KMS-11 (cell line): Measurements from ENCODE around the gene GRM8.

Experiments
- H2AFZ ChIP-seq: fragments of 200-600 bp; sonication (generic); 2 replicates; pipeline ENCODE4 v1.6.1; 2016; ENCODE audit warnings: antibody characterized with exemption, mixed run types, low read depth
- H3K27ac ChIP-seq: fragments of 200-600 bp; sonication (generic); 2 replicates; pipeline ENCODE4 v1.6.1; 2016; ENCODE audit warnings: mild to moderate bottlenecking, mixed run types
- H3K27me3 ChIP-seq: fragments of 200-600 bp; sonication (generic); 2 replicates; pipeline ENCODE4 v1.6.1; 2017; ENCODE audit warnings: mild to moderate bottlenecking, low read depth, mixed run types, moderate library complexity; ENCODE audit not compliant: insufficient read depth
- H3K36me3 ChIP-seq: fragments of 200-600 bp; sonication (generic); 2 replicates; pipeline ENCODE4 v1.6.1; 2017; ENCODE audit warnings: mild to moderate bottlenecking, mixed run types; ENCODE audit not compliant: insufficient read depth
- H3K4me1 ChIP-seq: fragments of 200-600 bp; sonication (generic); 2 replicates; pipeline ENCODE4 v1.6.1; 2016; ENCODE audit warnings: mild to moderate bottlenecking, low read depth, mixed run types; ENCODE audit not compliant: poor library complexity, severe bottlenecking
- H3K4me2 ChIP-seq: fragments of 200-600 bp; sonication (generic); 2 replicates; pipeline ENCODE4 v1.7.0; 2016; ENCODE audit warnings: mild to moderate bottlenecking, mixed run types
- H3K4me3 ChIP-seq: fragments of 200-600 bp; sonication (generic); IDR thresholded peaks from 2 replicates; pipeline ENCODE4 v1.6.1; 2017; ENCODE audit warnings: low read depth, low read length, mixed read lengths; ENCODE audit not compliant: insufficient read depth
- H3K79me2 ChIP-seq: fragments of 200-600 bp; sonication (generic); 2 replicates; pipeline ENCODE4 v1.6.1; 2016; ENCODE audit warnings: low read depth, mixed run types; ENCODE audit not compliant: insufficient read depth
- H3K9ac ChIP-seq: fragments of 200-600 bp; sonication (generic); 2 replicates; pipeline ENCODE4 v1.6.1; 2016; ENCODE audit warnings: mild to moderate bottlenecking, mixed run types
- H4K20me1 ChIP-seq: fragments of 200-600 bp; sonication (generic); 2 replicates; pipeline ENCODE4 v1.6.1; 2016; ENCODE audit warnings: mild to moderate bottlenecking, mixed run types; ENCODE audit not compliant: insufficient read depth
- CTCF ChIP-seq: fragments of 200-600 bp; sonication (generic); conservative IDR thresholded peaks from 2 replicates; pipeline ENCODE4 v1.6.1; 2017; ENCODE audit warnings: low read depth, mild to moderate bottlenecking, antibody characterized with exemption, low read length, moderate library complexity, mixed read lengths

GRM8 gene

DNA sequence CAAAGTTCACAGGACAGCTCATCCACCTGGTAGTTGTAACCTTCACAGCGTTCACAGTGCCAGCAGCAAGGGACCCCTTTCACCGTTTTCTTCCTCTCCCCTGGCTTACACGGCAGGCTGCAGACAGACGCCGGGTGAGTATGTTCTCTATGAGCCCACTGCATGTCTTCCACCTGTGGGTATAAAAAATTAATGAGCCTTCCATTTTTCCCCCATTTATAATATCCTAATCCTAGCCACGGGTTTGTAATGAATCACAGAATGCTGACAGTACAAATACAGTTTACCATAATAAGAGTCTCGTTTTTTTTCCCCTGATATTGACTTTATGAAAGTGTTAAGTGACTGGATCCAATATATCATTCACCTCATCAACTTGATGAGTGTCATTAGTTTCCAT lies 719.0 kb downstream of the GRM8 start:
- H3K27ac ChIP-seq, result no peak overlapping the region
- no peak overlapping the region for H2AFZ ChIP-seq
- no peaks in the 10 kb centered on the region for H3K79me2 ChIP-seq
- no peaks in the 10 kb centered on the region for H3K4me1 ChIP-seq
- no peak overlapping the region for H3K4me2 ChIP-seq
- H3K4me3 ChIP-seq, result no peak overlapping the region
- no peaks in the 10 kb centered on the region for H3K36me3 ChIP-seq
- H3K9ac ChIP-seq, result no peak overlapping the region
- no peaks in the 10 kb centered on the region for H3K27me3 ChIP-seq
- TF ChIP-seq CTCF, result no peak
- H4K20me1 ChIP-seq, result no peaks in the 10 kb centered on the region

- Histone ChIP-seq H3K27ac (no peak overlapping the region), H3K36me3 (no peaks in the 10 kb centered on the region), H3K9ac (no peak overlapping the region), H3K4me2 (no peak overlapping the region), H3K79me2 (no peaks in the 10 kb centered on the region), H4K20me1 (no peaks in the 10 kb centered on the region), H3K27me3 (no peaks in the 10 kb centered on the region), H3K4me3 (no peak overlapping the region), H2AFZ (no peak overlapping the region), H3K4me1 (no peaks in the 10 kb centered on the region)
- TF ChIP-seq CTCF, result no peak
Observed at GRCh38 chr7:126529833-126530232, 722.9 kb downstream of the GRM8 start.

DNA sequence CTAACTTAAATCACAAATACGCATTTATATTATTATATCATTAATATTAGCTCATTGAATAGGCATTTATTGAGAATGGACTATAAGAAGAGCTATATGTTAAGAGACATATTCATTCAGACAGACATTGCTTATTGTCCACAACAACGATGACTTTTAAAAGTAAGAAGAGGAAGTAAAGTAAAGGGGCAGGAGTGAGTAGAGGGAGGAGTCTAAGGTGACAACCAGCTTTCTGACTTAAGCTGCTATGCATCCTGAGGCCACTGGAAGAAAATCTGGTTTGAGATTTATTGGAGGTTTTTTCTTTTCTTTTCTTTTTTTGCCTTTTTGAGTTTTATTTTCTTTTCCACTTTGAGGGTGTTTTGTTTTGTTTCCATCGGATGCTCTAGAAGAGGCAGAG lies 723.5 kb downstream of the GRM8 start:
- no peak overlapping the region for H3K4me2 ChIP-seq
- no peak overlapping the region for H3K4me3 ChIP-seq
- H3K36me3 ChIP-seq, result no peaks in the 10 kb centered on the region
- no peak for TF ChIP-seq CTCF
- no peak overlapping the region for H3K9ac ChIP-seq
- no peak overlapping the region for H3K27ac ChIP-seq
- no peaks in the 10 kb centered on the region for H3K27me3 ChIP-seq
- no peak overlapping the region for H2AFZ ChIP-seq
- H4K20me1 ChIP-seq, result no peaks in the 10 kb centered on the region
- no peaks in the 10 kb centered on the region for H3K79me2 ChIP-seq
- no peaks in the 10 kb centered on the region for H3K4me1 ChIP-seq

DNA sequence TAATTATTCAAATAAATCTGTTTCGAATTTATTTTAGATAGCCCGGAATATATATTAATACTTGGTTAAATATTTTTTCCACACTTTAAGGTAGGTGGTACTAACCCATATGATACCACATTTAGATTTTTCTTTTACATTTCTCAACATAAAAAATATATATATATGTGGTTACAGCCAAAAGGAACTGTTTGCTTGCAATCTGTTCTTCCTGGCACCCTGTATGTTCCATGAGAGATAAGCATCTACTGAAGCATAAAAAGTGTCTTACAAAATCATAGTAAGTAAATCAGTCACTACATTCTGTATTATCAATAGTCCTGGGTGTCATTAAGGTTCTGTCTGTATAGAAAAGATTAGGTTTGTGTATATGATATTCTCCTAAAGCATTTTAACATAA lies 726.8 kb downstream of the GRM8 start:
- Histone ChIP-seq H3K4me3 (no peak overlapping the region), H3K4me2 (no peak overlapping the region), H3K36me3 (no peaks in the 10 kb centered on the region), H4K20me1 (no peaks in the 10 kb centered on the region), H3K79me2 (no peaks in the 10 kb centered on the region), H3K4me1 (no peaks in the 10 kb centered on the region), H3K27me3 (no peaks in the 10 kb centered on the region), H3K9ac (no peak overlapping the region), H3K27ac (no peak overlapping the region), H2AFZ (no peak overlapping the region)
- no peak for TF ChIP-seq CTCF

DNA sequence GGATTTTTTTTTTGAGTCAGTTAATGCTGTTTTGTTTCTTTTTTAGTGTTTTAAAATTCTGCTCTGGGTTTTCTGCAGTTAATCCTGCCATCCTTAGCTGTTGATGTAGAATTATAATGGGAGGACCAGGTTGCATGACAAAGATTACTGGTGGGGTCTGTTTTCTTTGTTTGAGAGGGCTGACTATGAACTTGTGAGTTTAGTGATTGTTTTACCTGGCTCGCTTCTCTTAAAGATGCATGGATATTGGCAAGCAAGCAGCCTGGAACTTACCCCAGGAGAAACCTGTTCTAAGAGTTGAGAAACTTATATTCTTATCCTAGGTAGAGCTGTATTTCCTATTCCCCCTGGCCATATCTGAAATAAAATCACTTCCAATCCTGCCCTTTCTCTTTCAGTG lies 727.8 kb downstream of the GRM8 start:
- no peak for TF ChIP-seq CTCF
- Histone ChIP-seq H3K4me2 (no peak overlapping the region), H2AFZ (no peak overlapping the region)

More for the DNA sequence above, 727.8 kb downstream of the GRM8 start:
- Histone ChIP-seq H3K4me1 (no peaks in the 10 kb centered on the region), H3K36me3 (no peaks in the 10 kb centered on the region), H3K79me2 (no peaks in the 10 kb centered on the region), H3K9ac (no peak overlapping the region), H3K27ac (no peak overlapping the region), H4K20me1 (no peaks in the 10 kb centered on the region), H3K4me3 (no peak overlapping the region), H3K27me3 (no peaks in the 10 kb centered on the region)
